HepG2 (cell line): Measurements from ENCODE around the gene HAUS5.

ENCODE experiments used
- NFYC ChIP-seq: IDR thresholded peaks from 2 replicates; pipeline ENCODE4 v1.6.1; 2016; ENCODE audit warnings: missing genetic modification reagents, missing compliant biosample characterization
- PBX3 ChIP-seq: sonication (generic); formaldehyde crosslinking; IDR thresholded peaks from 2 replicates; pipeline ENCODE4 v1.8.1; 2023; ENCODE audit warnings: missing genetic modification reagents, inconsistent platforms, borderline replicate concordance
- REST ChIP-seq, 2 experiments: IDR thresholded peaks; 2 replicates each; pipeline ENCODE4 v1.6.1; 2011 to 2012; ENCODE audit warnings: low read length in 2 of 2, borderline replicate concordance in 1 of 2, low read depth in 1 of 2, mild to moderate bottlenecking in 1 of 2, moderate library complexity in 1 of 2
- THAP11 ChIP-seq: IDR thresholded peaks from 2 replicates; pipeline ENCODE4 v1.6.1; 2016; ENCODE audit warnings: missing biosample characterization, missing genetic modification reagents
- ZFX ChIP-seq: sonication (generic); formaldehyde crosslinking; IDR thresholded peaks from 2 replicates; pipeline ENCODE4 v1.4.0; 2020; ENCODE audit warnings: mild to moderate bottlenecking, low read depth, missing genetic modification reagents, moderate library complexity
- ZNF704 ChIP-seq: sonication (generic); formaldehyde crosslinking; IDR thresholded peaks from 2 replicates; pipeline ENCODE4 v1.8.1; 2023; ENCODE audit warnings: mild to moderate bottlenecking, inconsistent platforms, moderate library complexity, missing genetic modification reagents, borderline replicate concordance

GRCh38 chr19:35639321-35639639, 26.7 kb downstream of the HAUS5 start:
- TF ChIP-seq NFYC (CRISPR knock-in tag) (no peak), ZFX (CRISPR knock-in tag) (no peak), ZNF704 (CRISPR knock-in tag) (no peak), REST (IDR thresholded peaks at IDR 0.05; ENCODE audit: borderline replicate concordance in 1 of 2, low read depth in 1 of 2, low read length in 2 of 2) (no peak), THAP11 (no peak), PBX3 (CRISPR knock-in tag) (no peak)
